HG03025 (cell line): Measurements from ENCODE around the gene TULP1.

Experiments
- ATAC-seq: cut with Tn5 transposase; IDR thresholded peaks from one replicate; pipeline ENCODE4 v1.9.1; 2021; ENCODE audit warnings: mild to moderate bottlenecking, moderate library complexity; ENCODE audit not compliant: unreplicated experiment, low FRiP score

TULP1 gene

GRCh38 chr6:35498422-35499067 is 14.2 kb downstream of the TULP1 start:
- no peak for ATAC-seq

DNA sequence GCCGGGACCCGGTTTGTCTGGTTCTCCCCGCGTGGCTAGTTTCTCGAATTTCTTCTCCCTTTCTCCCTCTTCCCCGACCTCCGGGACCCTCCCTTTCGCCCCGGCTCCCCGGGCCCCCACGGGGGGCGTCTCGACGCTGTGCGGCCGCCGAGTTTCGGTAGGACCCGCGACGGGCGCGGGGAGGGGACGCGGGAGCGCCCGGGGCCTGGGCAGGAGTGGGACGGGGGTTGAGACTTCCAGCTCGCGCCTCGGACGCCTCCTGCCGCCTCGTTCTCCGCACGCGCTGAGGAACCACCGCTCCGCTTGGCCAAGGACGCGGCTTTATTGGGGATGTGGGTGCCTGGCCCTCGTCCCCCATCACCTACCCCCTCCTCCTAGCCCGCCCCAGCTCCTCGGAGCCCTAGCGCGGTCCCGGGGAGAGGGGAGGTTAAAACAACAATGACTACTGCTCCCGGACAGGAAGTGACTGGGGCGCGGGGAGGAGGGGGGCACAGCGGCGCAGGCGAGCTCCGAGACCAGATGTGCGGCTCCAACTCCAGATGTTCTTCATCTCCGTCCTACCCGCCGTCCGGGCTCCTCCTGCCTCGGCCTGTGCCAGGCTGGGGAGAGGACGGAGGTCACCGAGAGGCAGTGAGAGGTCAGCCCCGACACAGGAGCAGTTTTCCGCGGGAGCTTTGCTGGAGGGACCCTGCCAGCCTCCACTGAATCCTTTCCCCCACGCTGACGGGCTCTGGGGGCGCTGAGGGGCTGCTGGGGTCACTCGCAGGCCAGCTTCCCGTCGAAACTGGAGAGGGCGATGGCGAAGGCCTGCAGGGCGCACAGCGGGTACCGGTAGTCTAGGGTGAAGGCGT is 14.9 kb downstream of the TULP1 start:
- no peak for ATAC-seq

DNA sequence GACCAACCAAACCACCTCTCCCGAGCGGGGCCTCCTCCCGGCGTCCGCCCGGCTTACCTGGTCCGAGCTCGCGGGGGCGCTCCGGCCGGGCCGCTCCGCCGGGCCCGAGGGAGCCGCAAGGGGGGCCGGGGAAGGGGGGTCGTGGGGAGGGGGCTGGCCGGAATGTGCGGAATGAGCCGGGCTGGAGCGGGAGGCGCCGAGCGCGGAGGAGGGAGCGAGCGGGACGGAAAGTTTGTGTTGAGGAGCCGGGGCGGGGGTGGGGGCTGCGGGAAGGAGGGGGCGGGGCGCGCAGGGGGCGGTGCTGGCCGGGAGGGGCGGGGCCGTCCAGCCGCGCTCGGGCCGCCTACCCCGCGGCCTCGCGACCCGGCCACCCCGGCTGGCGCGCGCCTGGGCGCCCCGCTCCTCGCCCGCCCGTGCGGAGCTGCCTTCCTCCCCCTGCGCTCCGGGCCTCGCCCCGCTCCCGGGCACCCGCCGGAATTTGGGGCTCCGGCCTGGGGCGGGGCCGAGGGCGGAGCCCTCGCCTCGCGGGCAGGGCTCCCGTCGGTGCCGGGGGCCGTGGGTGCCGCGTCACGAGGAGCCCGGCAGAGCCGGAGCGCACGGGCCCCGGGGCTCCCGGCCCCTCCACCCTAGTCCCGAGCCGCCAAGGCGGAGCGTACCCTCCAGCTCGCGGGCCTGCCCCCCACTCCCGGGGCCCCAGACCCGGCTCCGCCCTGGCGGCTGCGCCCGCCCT is 15.7 kb downstream of the TULP1 start, which contains the start of gene TEAD3:
TSS of gene TEAD3 (minus strand) at position 239 of the 730 bp plus-strand sequence.
- no peak for ATAC-seq

- ATAC-seq: no peak
These were observed 16.5 kb downstream of the TULP1 start for GRCh38 chr6:35496036-35496840.

DNA sequence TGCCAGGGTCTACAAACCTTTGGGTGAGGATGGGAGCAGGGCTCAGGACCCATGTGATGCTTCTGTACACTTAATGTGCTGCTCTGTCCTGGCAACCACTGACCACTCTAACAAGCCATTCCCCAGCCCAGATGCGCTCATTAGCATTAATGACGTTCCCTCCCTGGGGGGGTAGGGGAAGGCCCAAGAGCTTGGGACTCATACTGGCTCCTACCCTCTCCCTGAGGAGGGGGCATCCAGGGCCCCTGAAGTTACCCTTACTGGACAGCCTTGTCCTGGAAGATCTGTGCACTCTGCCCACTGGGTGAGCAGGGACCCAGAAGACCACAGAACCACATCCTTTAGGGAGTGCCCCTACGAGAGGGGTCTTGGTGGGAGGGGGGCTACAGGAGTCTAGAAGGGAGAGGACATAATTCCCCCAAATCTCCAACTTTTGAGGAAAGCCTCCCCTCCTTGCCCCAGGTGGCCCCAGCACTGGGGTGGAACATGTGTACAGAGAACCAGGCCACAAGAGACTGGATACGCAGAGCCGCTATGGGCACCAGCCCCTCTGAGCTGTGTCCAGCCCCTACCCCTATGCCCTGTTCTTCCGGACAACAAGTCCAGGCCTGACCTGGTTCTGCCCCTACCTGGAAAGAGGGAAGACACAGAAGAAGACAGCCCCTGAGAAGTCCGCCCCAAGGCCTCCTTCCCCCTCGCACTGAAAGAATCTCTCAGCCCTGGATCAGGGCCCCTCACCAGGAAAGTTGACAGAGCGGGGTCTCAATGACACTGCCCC is 17.2 kb downstream of the TULP1 start:
- ATAC-seq: no peak

DNA sequence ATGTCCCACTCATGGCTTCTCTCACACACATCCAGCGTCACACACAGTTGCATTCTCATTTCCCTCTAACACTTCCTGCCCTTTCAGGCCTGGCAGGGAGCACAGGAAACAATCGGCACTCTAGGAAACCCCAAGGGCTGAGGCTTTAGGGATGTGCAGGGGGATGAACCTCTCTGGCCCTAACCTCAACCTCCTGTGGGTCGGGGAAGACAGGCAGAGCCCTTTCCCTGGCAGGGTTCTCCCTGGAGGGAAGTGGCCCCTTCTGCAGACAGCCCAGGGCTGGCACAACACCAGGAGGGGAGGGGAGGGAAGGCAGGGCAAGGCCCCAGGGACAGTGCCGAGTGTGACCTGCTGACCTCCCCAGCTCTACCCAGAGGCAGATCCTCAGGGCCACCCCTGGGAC is 18.5 kb downstream of the TULP1 start:
- no peak for ATAC-seq

- no peak for ATAC-seq
These were observed 19.3 kb downstream of the TULP1 start for GRCh38 chr6:35493307-35493983.

DNA sequence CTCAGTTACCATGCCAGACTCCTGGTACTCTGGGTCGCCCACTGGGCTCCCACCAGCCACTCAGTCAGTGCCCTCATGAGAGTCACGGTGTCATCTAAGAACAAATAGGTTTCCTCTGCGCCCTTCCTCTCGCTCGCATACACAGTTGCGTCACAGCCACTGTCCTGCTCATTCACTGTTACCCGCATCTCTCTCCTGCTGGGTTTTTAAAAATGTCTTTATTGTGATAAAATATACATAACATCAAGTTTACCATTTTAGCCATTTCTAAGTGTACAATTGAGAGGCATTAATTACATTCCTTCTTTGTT is 19.8 kb downstream of the TULP1 start:
- ATAC-seq: no peak

- ATAC-seq: no peak
These were observed 20.3 kb downstream of the TULP1 start for GRCh38 chr6:35492258-35492973.

- ATAC-seq: no peak
These were observed 21.0 kb downstream of the TULP1 start for GRCh38 chr6:35491558-35492257.

DNA sequence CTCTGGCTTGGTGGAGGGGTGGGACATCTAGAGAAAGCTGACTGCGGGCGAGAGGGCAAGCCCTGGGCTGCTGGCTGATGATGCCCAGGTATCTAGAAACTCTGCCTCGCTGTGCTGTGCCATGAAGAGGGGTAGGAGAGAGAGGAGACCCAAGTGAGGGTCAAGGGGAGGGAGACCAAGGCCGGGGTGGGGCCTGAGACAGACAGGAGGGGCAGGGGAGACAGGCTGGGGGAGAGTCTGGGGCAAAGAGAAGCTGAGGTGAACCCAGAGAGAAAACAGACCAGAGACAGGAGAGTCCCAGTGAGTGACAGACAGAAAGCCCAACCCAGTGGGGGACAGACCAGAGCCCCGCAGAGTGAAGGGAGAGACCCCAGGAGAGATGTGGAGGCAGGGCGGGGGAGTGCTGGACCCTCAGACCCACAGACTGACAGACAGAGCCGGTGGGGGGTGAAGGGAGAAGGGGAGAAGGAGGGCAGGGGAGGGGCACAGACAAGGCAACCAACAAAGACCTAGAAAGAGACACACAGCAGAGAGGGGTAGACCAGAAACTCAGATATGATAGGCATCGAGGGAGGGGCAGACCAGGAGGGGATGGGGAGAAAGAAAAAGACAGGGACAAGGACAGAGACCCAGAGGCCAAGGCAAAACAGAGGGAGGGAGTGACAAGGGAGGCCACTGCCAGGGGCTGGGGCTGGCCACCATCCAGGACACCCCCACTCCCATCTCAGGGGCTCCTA is 21.7 kb downstream of the TULP1 start:
- no peak for ATAC-seq

DNA sequence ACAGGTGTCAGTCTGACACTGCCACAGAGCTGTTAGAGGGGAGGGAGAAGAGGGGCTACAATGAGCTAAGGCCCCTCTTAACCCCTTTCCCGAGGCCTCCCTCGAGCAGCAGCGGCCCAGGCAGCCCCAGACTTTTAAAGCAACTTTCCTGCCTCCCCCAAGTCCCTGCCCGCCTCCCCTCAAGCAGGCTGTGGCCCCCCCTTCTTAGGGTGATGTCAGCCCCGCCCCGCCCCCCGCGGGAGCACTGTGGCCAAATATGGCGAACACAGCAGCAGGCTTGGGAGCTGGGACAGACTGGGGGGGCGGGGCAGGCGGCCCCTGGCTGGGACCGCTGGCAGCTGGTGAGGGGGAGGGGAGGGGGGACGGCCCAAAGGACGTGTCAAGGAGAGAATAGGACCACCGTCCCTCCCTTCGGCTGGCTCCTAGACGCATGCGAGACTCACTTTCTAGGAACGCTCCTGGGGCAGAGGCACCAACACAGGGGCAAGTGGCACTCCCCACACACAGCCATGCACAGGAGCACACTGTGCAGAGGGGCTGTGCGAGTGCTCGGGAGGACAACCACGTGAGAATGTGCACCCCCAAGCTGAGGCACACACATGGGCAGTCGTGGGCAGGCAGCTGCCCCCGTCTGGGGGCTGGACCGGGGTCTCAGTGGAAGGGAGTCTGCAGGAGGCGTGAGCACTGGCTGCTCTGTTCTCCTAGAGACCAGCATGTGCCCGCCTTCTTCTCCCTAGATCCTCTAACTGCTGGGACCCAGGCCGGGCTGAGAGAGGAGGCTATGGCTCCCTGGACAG is 22.5 kb downstream of the TULP1 start:
- no peak for ATAC-seq

DNA sequence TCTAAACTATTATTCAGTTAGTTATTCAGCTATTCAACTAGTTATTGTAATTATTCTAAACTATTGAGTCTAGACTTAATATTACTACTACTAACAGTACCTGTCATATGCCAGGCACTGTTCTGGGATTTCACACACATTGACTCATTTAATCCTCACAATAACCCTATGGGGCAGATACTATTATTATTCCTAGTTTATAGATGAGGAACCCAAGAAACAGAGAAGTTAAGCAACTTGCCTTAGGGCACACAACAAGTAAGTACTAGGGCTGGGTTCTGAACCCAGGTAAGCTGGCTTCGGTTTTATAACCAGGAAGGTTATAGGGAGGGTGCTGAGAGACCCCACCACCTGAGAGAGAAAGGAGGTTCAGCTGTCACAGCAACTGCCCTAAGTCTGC is 23.6 kb downstream of the TULP1 start:
- no peak for ATAC-seq

- ATAC-seq: no peak
These were observed 24.2 kb downstream of the TULP1 start for GRCh38 chr6:35488517-35488862.

DNA sequence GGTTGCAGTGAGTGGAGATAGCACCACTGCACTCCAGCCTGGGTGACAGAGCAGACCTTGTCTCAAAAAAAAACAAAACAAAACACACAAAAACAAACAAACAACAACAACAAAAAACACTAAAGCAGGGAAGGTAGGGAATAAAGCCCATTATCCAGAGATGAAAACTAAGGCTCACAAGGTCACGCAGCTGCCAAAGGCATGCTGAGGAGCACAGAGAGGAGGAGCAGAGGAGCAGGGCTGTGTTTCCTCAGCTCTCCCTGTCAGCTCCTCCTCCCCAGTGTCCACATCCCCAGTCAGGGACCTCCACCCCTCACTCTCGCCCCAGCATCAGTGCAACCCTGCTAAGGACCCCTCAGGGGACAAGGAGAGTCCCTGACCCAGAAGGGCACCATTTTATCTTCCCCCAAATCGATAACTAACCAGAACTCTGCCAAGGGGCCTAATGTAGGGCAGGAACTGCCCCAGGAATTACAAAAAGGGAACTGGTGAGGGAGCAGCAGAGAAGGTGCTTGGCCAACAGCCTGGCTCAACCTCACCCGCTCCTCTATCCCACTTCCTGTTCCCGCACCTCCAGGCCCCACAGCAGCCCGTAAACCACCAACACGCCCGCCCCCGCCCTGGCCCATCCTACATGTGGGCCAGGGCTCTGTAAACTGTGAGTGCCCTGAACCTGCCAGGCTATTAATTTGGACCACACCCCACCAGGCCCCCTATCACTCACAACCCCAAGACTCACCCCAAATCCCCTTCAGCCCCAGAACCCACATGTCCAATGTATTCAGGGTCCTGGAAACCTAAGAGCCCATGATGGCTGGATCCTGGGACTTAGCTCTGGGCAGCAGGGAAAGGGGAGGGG is 24.8 kb downstream of the TULP1 start:
- no peak for ATAC-seq
